ENCODE data around the gene DNM3. TPM values are rescaled to one million over a fixed set of nuclear protein-coding genes. Genes with fewer than 3 reads are reported as not detected.
A peak's percentile ranks its signal among the peaks of the same experiment; 100 is the strongest.

The DNM3 gene
- total RNA-seq, 6 donors from 2014 or later, result 7.1 to 30.4 (median 10.3) TPM

DNA sequence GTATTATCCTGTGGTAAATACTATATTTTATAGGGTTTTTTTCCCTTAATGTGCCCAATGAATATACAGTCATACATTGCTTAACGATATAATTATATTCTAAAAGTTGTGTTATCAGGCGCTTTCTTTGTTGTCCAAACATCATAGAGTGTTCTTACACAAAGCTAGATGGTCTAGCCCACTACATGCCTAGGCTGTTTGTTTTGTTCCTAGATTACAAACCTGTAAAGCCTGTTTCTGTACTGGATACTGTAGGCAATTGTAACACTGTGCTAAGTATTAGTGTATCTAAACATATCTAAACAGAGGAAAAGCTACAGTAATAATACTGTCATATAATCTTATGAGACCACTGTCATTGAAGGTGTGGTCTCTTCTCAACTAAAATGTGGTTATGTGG lies 336.6 kb downstream of the DNM3 start:
- 65 to 87% methylated on average over 2 of the region's 2 CpGs for WGBS, 2 donors
- Histone ChIP-seq H3K36me3 (no peaks in the 10 kb centered on the region), H3K4me1 (peaks cover 7 to 18% (median 13%) of the 10 kb centered on the region in 4 donors), H3K4me3 (no peak overlapping the region), H3K9me3 (no peaks in the 10 kb centered on the region), H3K27me3 (no peaks in the 10 kb centered on the region), H3K27ac (no peak overlapping the region)
- TF ChIP-seq EP300 (IDR thresholded peaks at IDR 0.05), result no peak
- TF ChIP-seq, protein P1, sequence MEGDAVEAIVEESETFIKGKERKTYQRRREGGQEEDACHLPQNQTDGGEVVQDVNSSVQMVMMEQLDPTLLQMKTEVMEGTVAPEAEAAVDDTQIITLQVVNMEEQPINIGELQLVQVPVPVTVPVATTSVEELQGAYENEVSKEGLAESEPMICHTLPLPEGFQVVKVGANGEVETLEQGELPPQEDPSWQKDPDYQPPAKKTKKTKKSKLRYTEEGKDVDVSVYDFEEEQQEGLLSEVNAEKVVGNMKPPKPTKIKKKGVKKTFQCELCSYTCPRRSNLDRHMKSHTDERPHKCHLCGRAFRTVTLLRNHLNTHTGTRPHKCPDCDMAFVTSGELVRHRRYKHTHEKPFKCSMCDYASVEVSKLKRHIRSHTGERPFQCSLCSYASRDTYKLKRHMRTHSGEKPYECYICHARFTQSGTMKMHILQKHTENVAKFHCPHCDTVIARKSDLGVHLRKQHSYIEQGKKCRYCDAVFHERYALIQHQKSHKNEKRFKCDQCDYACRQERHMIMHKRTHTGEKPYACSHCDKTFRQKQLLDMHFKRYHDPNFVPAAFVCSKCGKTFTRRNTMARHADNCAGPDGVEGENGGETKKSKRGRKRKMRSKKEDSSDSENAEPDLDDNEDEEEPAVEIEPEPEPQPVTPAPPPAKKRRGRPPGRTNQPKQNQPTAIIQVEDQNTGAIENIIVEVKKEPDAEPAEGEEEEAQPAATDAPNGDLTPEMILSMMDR (IDR thresholded peaks at IDR 0.05), result no peak
- no peak for TF ChIP-seq POLR2AphosphoS5 (IDR thresholded peaks at IDR 0.05)
- no peak for TF ChIP-seq POLR2A (IDR thresholded peaks at IDR 0.05)
- ATAC-seq (ENCODE audit: low FRiP score in 2 of 2) (peak in 1 of 2 donors; percentile 71), DNase-seq (no peak)

DNA sequence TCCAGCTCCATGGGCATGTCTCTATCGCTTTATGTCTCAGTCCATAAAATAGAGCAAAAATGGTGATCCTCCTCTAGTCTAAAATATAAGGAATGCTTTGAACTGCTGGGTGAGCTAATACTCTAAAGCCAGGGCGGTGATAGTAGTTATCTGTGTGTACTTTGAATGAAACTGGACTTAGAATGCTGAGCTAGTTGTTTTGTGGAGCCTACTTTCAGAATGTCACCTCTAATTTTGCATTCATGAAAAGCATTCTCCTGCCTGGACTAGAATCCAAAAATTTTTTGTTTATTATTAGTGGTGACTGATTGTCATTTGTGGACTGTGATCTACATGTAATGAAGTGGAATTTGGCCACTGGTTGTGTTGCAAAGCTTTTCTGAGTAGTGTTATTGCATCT lies 337.6 kb downstream of the DNM3 start:
- peaks cover 7 to 18% (median 13%) of the 10 kb centered on the region in 4 donors for H3K4me1 ChIP-seq
- no peaks in the 10 kb centered on the region for H3K27me3 ChIP-seq
- 86 to 96% methylated on average over 2 of the region's 2 CpGs for WGBS, 2 donors
- H3K4me3 ChIP-seq, result no peak overlapping the region
- H3K36me3 ChIP-seq, result no peaks in the 10 kb centered on the region
- no peak overlapping the region for H3K27ac ChIP-seq
- DNase-seq (no peak), ATAC-seq (ENCODE audit: low FRiP score in 2 of 2) (no peak)
- H3K9me3 ChIP-seq, result no peaks in the 10 kb centered on the region
- TF ChIP-seq, protein P1 (IDR thresholded peaks at IDR 0.05), result no peak
- TF ChIP-seq POLR2AphosphoS5 (IDR thresholded peaks at IDR 0.05), result no peak
- no peak for TF ChIP-seq EP300 (IDR thresholded peaks at IDR 0.05)
- no peak for TF ChIP-seq POLR2A (IDR thresholded peaks at IDR 0.05)

DNA sequence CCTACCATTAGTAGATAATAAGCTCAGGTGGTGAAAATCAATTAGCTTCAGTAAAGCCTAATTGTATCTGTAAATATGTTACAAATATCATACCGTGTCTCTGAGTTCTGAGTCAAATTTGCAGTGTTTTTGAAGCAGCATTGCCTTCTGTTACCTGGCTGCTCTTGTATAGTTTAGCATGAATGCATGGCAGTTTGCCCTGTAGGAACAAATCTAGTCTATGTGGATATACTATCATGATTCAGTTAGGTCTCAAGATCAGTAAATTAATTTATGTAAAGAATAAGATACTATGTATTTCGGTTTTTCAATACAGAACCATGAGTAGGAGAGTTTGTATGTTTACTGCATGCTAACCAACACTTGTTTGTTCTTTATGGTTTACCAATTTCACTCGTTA lies 338.6 kb downstream of the DNM3 start:
- ATAC-seq (ENCODE audit: low FRiP score in 2 of 2) (no peak), DNase-seq (no peak)
- Histone ChIP-seq H3K9me3 (no peaks in the 10 kb centered on the region), H3K36me3 (no peaks in the 10 kb centered on the region), H3K4me1 (peaks cover 8 to 18% (median 14%) of the 10 kb centered on the region in 4 donors), H3K27ac (peak overlapping the region; percentile 75 to 87 (median 80)), H3K4me3 (no peak overlapping the region), H3K27me3 (no peaks in the 10 kb centered on the region)
- TF ChIP-seq EP300 (IDR thresholded peaks at IDR 0.05) (no peak), POLR2A (IDR thresholded peaks at IDR 0.05) (no peak), POLR2AphosphoS5 (IDR thresholded peaks at IDR 0.05) (no peak)
- TF ChIP-seq, protein P1 (IDR thresholded peaks at IDR 0.05), result no peak
- WGBS, 2 donors, result 76 to 85% methylated on average over 3 of the region's 3 CpGs

DNA sequence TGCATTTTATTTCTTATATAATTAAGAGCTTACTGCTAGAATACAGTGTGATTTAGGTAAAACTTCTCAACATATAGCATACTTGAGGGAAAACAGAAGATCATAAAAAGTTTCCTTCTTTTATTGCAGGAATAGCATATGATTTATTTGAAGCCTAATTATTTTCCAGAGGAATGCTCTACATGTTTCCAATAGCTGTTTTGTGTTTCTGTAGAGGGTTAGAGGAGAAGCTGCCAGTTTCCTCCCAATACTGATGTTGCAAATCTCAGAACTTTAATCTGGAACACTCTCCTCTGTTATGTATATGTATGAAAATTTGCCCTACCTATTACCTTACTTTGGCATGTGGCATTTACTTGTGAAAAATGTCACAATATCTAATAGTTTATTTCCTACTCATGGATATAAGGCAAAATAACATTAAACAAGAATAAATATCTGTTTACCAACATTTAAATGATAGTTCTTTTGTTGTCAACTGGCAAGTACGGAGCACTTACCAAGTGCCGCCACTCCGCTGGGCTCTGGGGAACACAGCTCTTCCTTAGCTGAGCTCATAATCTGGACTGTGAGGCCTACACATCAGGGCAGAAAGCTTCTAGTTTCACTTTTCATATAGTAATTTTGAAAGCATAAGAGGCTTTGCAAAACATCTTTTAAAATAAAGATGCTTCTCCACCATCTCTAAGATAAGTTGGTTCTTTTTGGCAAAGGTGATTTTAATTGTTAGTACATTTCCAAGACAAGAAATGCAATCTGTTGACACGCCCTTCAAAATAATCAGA lies 339.4 kb downstream of the DNM3 start:
- peaks cover 15 to 26% (median 20%) of the 10 kb centered on the region in 4 donors for H3K4me1 ChIP-seq
- peak overlapping the region; percentile 75 to 87 (median 80) for H3K27ac ChIP-seq
- 18 to 25% methylated on average over 4 of the region's 4 CpGs for WGBS, 2 donors
- peak overlapping the region in 2 of 4 donors; percentile 20 to 29 for H3K4me3 ChIP-seq
- peak in 1 of 2 donors; percentile 29 for DNase-seq
- peak; percentile 78 to 86 for ATAC-seq (ENCODE audit: low FRiP score in 2 of 2)
- TF ChIP-seq POLR2A (IDR thresholded peaks at IDR 0.05), result no peak
- TF ChIP-seq EP300 (IDR thresholded peaks at IDR 0.05), result no peak
- TF ChIP-seq POLR2AphosphoS5 (IDR thresholded peaks at IDR 0.05), result no peak
- TF ChIP-seq, protein P1 (IDR thresholded peaks at IDR 0.05), result no peak
- no peaks in the 10 kb centered on the region for H3K27me3 ChIP-seq
- no peaks in the 10 kb centered on the region for H3K9me3 ChIP-seq
- no peaks in the 10 kb centered on the region for H3K36me3 ChIP-seq
